Mesendoderm (in vitro differentiated cells): Measurements from ENCODE around the gene UBE2E2. TPM values are rescaled to one million over a fixed set of nuclear protein-coding genes. Genes with fewer than 3 reads are reported as not detected.
A peak's percentile ranks its signal among the peaks of the same experiment; 100 is the strongest.

Experiments
- DNase-seq: peaks from one replicate; pipeline ENCODE4 v3.0.0; 2013
- H2AK5ac ChIP-seq: 2 replicates; pipeline ENCODE4 v1.6.1; 2013; ENCODE audit warnings: low read length, inconsistent platforms
- H2BK120ac ChIP-seq: 2 replicates; pipeline ENCODE4 v1.6.1; 2013; ENCODE audit warnings: low read depth, mild to moderate bottlenecking, low read length, moderate library complexity, mixed read lengths
- H2BK15ac ChIP-seq: replicated peaks from 2 replicates; pipeline ENCODE4 v1.6.1; 2013; ENCODE audit warnings: low read depth, mild to moderate bottlenecking, moderate library complexity
- H2BK5ac ChIP-seq: 2 replicates; pipeline ENCODE4 v1.6.1; 2013; ENCODE audit warnings: low read length, inconsistent platforms
- H3K18ac ChIP-seq: 2 replicates; pipeline ENCODE4 v1.6.1; 2013; ENCODE audit warnings: mild to moderate bottlenecking, low read length, mixed read lengths
- H3K23ac ChIP-seq: one replicate; pipeline ENCODE4 v1.6.1; 2013; ENCODE audit warnings: low read length
- H3K27ac ChIP-seq: 2 replicates; pipeline ENCODE4 v1.5.1; 2013; ENCODE audit warnings: low read depth, mild to moderate bottlenecking, inconsistent platforms, low read length, moderate library complexity
- H3K27me3 ChIP-seq: 2 replicates; pipeline ENCODE4 v1.6.1; 2013; ENCODE audit warnings: low read length, control low read depth, mild to moderate bottlenecking, inconsistent platforms; ENCODE audit not compliant: insufficient read depth, poor library complexity
- H3K36me3 ChIP-seq: 2 replicates; pipeline ENCODE4 v1.6.1; 2013; ENCODE audit warnings: low read length, inconsistent platforms; ENCODE audit not compliant: control insufficient read depth, insufficient read depth
- H3K4ac ChIP-seq: one replicate; pipeline ENCODE4 v1.6.1; 2013; ENCODE audit warnings: low read depth, mild to moderate bottlenecking, low read length, moderate library complexity
- H3K4me1 ChIP-seq: 2 replicates; pipeline ENCODE4 v1.6.1; 2013; ENCODE audit warnings: low read depth, low read length, inconsistent platforms; ENCODE audit not compliant: control insufficient read depth
- H3K4me2 ChIP-seq: 2 replicates; pipeline ENCODE4 v1.6.1; 2013; ENCODE audit warnings: low read length
- H3K4me3 ChIP-seq: 2 replicates; pipeline ENCODE4 v1.5.1; 2013; ENCODE audit warnings: mild to moderate bottlenecking, low read length
- H3K56ac ChIP-seq: one replicate; pipeline ENCODE4 v1.6.1; 2013; ENCODE audit warnings: low read length
- H3K79me1 ChIP-seq: 2 replicates; pipeline ENCODE4 v1.6.1; 2013; ENCODE audit warnings: low read length, inconsistent platforms
- H3K79me2 ChIP-seq: 2 replicates; pipeline ENCODE4 v1.6.1; 2013; ENCODE audit warnings: mild to moderate bottlenecking, low read length; ENCODE audit not compliant: control insufficient read depth, insufficient read depth
- H3K9ac ChIP-seq: 2 replicates; pipeline ENCODE4 v1.6.1; 2013; ENCODE audit warnings: low read length, inconsistent platforms
- H4K5ac ChIP-seq: one replicate; pipeline ENCODE4 v1.6.1; 2013; ENCODE audit warnings: low read length
- H4K8ac ChIP-seq: one replicate; pipeline ENCODE4 v1.6.1; 2013; ENCODE audit warnings: low read depth, mild to moderate bottlenecking, control low read depth, low read length, moderate library complexity
- WGBS: extraction: QIAGEN DNeasy Blood & Tissue Kit; methylation state at CpG from one replicate; pipeline ENCODE4 v1.1.7; 2013; ENCODE audit warnings: low lambda C conversion rate, missing lambda C conversion rate; ENCODE audit not compliant: insufficient coverage; ENCODE audit errors: extremely low coverage; 5-methylcytosine and 5-hydroxymethylcytosine counted together
- small RNA-seq: library from polyadenylated mRNA; stranded (forward); fragments of <200 nt; extraction: miRNeasy Mini kit (QIAGEN cat#:217004); gene quantifications from one replicate; pipeline ENCODE3, GENCODE V24; 2013; ENCODE audit not compliant: insufficient read depth

Gene UBE2E2

GRCh38 chr3:23629181-23629894 is 426.2 kb downstream of the UBE2E2 start:
- H3K27ac ChIP-seq: no peak overlapping the region
- H3K9ac ChIP-seq: no peak overlapping the region
- no peak overlapping the region for H3K23ac ChIP-seq
- no peak overlapping the region for H4K8ac ChIP-seq
- peak; percentile 70 for DNase-seq
- no peaks in the 10 kb centered on the region for H3K27me3 ChIP-seq
- no peak overlapping the region for H3K56ac ChIP-seq
- no peak overlapping the region for H2BK15ac ChIP-seq
- H3K79me1 ChIP-seq: no peaks in the 10 kb centered on the region
- no peaks in the 10 kb centered on the region for H3K79me2 ChIP-seq
- WGBS: no CpG with 5 or more reads among the region's 5 CpGs
- no peak overlapping the region for H3K4ac ChIP-seq
- H3K4me1 ChIP-seq: no peaks in the 10 kb centered on the region
- no peak overlapping the region for H3K18ac ChIP-seq
- no peaks in the 10 kb centered on the region for H3K36me3 ChIP-seq
- H3K4me3 ChIP-seq: no peak overlapping the region
- no peak overlapping the region for H2BK120ac ChIP-seq
- H2AK5ac ChIP-seq: no peak overlapping the region
- H2BK5ac ChIP-seq: no peak overlapping the region
- no peak overlapping the region for H4K5ac ChIP-seq
- no peak overlapping the region for H3K4me2 ChIP-seq

- H3K18ac ChIP-seq: no peak overlapping the region
- H2BK120ac ChIP-seq: no peak overlapping the region
- H3K79me1 ChIP-seq: no peaks in the 10 kb centered on the region
- no peak overlapping the region for H2BK5ac ChIP-seq
- H4K8ac ChIP-seq: no peak overlapping the region
- no peaks in the 10 kb centered on the region for H3K36me3 ChIP-seq
- H3K79me2 ChIP-seq: no peaks in the 10 kb centered on the region
- no peak overlapping the region for H3K23ac ChIP-seq
- WGBS: no CpG with 5 or more reads among the region's 6 CpGs
- no peak for DNase-seq
- no peak overlapping the region for H2AK5ac ChIP-seq
- H3K4me3 ChIP-seq: no peak overlapping the region
- no peak overlapping the region for H2BK15ac ChIP-seq
- no peaks in the 10 kb centered on the region for H3K4me1 ChIP-seq
- H3K27me3 ChIP-seq: no peaks in the 10 kb centered on the region
- no peak overlapping the region for H4K5ac ChIP-seq
- no peak overlapping the region for H3K4me2 ChIP-seq
- no peak overlapping the region for H3K27ac ChIP-seq
- no peak overlapping the region for H3K4ac ChIP-seq
- H3K9ac ChIP-seq: no peak overlapping the region
- H3K56ac ChIP-seq: no peak overlapping the region
Measured at GRCh38 chr3:23633261-23633960, 430.3 kb downstream of the UBE2E2 start.

GRCh38 chr3:23637339-23637738 is 434.2 kb downstream of the UBE2E2 start:
- no peaks in the 10 kb centered on the region for H3K27me3 ChIP-seq
- no peak overlapping the region for H3K27ac ChIP-seq
- no CpG with 5 or more reads among the region's 3 CpGs for WGBS
- no peak overlapping the region for H3K4me3 ChIP-seq
- H4K5ac ChIP-seq: no peak overlapping the region
- H3K23ac ChIP-seq: no peak overlapping the region
- H3K56ac ChIP-seq: no peak overlapping the region
- H2BK120ac ChIP-seq: no peak overlapping the region
- H2BK5ac ChIP-seq: no peak overlapping the region
- H3K36me3 ChIP-seq: no peaks in the 10 kb centered on the region
- no peaks in the 10 kb centered on the region for H3K79me1 ChIP-seq
- H3K18ac ChIP-seq: no peak overlapping the region
- no peak overlapping the region for H3K4me2 ChIP-seq
- DNase-seq: no peak
- H2BK15ac ChIP-seq: no peak overlapping the region
- H3K79me2 ChIP-seq: no peaks in the 10 kb centered on the region
- H3K4ac ChIP-seq: no peak overlapping the region
- H2AK5ac ChIP-seq: no peak overlapping the region
- H3K4me1 ChIP-seq: no peaks in the 10 kb centered on the region
- no peak overlapping the region for H3K9ac ChIP-seq
- no peak overlapping the region for H4K8ac ChIP-seq

- H3K27ac ChIP-seq: no peak overlapping the region
- H2BK120ac ChIP-seq: no peak overlapping the region
- H3K4me1 ChIP-seq: no peaks in the 10 kb centered on the region
- no peak for DNase-seq
- H4K8ac ChIP-seq: no peak overlapping the region
- no peaks in the 10 kb centered on the region for H3K79me1 ChIP-seq
- no peak overlapping the region for H3K56ac ChIP-seq
- no peak overlapping the region for H3K9ac ChIP-seq
- no peak overlapping the region for H3K4me2 ChIP-seq
- no peak overlapping the region for H3K4ac ChIP-seq
- H2BK5ac ChIP-seq: no peak overlapping the region
- H2BK15ac ChIP-seq: no peak overlapping the region
- no peak overlapping the region for H2AK5ac ChIP-seq
- H3K27me3 ChIP-seq: no peaks in the 10 kb centered on the region
- no peak overlapping the region for H3K23ac ChIP-seq
- H4K5ac ChIP-seq: no peak overlapping the region
- H3K4me3 ChIP-seq: no peak overlapping the region
- no CpG with 5 or more reads among the region's 1 CpG for WGBS
- no peaks in the 10 kb centered on the region for H3K36me3 ChIP-seq
- no peak overlapping the region for H3K18ac ChIP-seq
- H3K79me2 ChIP-seq: no peaks in the 10 kb centered on the region
Measured at GRCh38 chr3:23640471-23641146, 437.5 kb downstream of the UBE2E2 start.

Small RNA genes within 50 kb of the gene (small RNA-seq; reads per million reads assigned to genes)
- not detected for gene AC121251.1
- not detected for gene RF00019
- gene RNU6-788P: not detected
- not detected for gene RNU6-922P
